22Rv1 (cell line): ENCODE results near the gene ZNF750.

Experiments
- H3K27ac ChIP-seq: fragments of 450-650 bp; 2 replicates; pipeline ENCODE4 v1.5.1; 2017
- CTCF ChIP-seq: fragments of 450-650 bp; IDR thresholded peaks from 2 replicates; pipeline ENCODE4 v1.5.1; 2017; ENCODE audit warnings: mild to moderate bottlenecking
- ZFX ChIP-seq: fragments of 450-650 bp; IDR thresholded peaks from 2 replicates; pipeline ENCODE4 v1.6.1; 2017; ENCODE audit warnings: antibody characterized with exemption, borderline replicate concordance

The ZNF750 gene

GRCh38 chr17:82876149-82876548 lies 36.3 kb upstream of the ZNF750 start:
- TF ChIP-seq CTCF (no peak), ZFX (no peak)
- H3K27ac ChIP-seq = peak overlapping the region; percentile 77

DNA sequence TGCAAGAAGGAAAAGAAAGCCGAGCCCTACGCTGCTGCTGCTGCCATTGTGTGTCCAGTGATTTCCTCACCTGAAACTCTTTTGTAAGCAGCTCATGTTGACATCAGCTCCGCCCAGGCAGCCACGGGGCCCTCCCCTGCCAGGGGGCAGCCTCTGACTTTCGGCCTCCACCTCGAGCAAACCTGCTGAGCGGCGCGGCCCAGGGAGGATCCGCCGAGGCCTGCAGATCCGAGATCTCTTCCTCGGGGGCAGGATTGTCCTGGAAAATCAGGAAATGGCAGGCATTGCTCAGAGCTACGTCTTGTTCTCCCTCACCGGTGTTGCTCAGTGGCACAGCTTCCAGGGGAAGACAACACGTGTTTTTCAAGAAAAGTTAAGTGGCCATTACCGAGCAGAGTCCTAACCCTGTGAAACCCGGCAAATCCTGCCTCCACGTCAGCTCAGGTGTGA lies 35.6 kb upstream of the ZNF750 start:
- H3K27ac ChIP-seq = peak overlapping the region; percentile 77
- TF ChIP-seq CTCF (no peak), ZFX (no peak)

DNA sequence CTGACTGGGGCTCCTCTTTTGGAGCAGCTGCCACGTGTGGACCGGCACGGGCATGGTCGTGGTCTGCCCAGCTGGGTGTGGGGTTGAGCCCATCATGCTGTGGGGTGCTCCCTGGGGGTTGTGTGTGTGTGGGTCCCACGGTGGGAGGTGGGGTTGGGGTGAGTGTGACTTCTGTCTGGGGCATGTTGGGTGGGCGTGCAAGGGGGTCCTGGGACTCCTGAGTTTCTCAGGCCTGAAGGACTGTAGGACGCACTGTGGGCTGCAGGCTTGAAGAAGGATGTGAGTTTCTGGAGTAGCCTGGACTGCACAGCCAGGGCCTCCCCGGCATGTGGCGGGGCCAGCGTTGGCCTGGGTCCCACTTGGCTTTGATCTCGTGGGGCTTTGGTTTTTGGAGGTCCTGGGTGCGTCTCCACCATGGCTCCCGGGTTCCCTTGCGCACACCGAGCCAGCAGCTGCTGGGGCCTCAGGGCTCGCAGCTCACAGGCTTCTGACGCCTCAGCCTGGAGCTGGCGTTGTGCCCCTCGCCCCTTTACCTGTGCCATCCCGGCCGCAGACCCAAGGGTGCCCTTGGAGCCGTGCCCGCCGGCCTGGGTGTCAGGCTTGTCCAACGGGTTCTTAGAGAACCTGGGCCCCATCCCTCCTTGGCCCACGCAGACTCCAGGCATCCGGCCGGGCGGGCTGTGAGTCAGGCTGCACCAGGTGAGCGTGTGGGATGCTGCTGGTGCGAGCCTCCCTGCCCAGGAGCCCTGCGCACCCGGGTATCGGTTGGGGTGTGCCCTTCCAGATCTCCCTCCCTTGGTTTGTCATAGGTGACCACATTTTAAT lies 34.4 kb upstream of the ZNF750 start:
- H3K27ac ChIP-seq = peak overlapping the region; percentile 77; the same call in 1 of the 2 replicates
- TF ChIP-seq ZFX = no peak
- TF ChIP-seq CTCF = no peak

GRCh38 chr17:82873521-82873920 lies 33.7 kb upstream of the ZNF750 start:
- TF ChIP-seq CTCF (no peak), ZFX (no peak)
- no peak overlapping the region for H3K27ac ChIP-seq

- no peak overlapping the region for H3K27ac ChIP-seq
- TF ChIP-seq CTCF (no peak), ZFX (no peak)
These were observed 33.0 kb upstream of the ZNF750 start for GRCh38 chr17:82872591-82873520.

DNA sequence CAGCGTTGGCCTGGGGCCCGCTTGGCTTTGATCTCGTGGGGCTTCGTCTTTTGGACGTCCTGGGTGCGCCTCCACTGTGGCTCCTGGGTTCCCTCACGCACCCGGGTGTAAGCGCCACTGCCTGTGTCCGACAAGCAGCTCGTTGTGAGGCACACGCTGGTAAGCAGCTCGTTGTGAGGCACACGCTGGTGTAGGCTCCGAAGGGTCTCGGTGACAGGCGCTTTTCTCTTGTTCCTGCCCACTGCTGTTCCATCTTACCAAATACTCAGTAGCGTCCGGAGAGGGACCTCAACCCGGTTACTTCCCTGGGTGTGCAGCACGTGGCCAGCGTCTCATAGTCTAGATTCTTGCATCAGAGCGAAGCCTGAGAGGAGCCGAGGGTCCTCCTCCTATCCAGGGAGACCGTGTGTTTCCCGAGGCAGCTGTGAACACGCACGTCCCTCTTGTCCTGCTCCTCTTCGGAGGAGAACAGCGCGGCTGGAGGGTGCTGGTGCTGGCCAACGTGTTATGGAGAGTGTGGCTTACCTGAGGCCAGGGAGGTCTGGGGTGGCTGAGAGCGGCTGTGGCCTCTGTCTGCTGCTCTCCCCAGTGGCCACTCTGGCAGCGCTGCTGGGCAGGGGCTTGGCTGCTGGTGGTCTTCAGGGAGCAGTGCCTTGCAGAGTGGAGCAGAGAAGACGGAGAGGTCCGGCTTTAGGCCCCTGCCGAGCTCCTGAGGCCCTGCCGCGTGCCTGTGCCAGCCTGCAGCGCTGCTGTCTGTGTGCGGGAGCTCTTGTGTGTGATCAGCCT lies 32.1 kb upstream of the ZNF750 start:
- H3K27ac ChIP-seq = no peak overlapping the region
- TF ChIP-seq ZFX (no peak), CTCF (no peak)
